Left ventricle myocardium inferior (tissue), 1 donor: ENCODE measurements around the gene ABCA9. TPM values are rescaled to one million over a fixed set of nuclear protein-coding genes. Genes with fewer than 3 reads are reported as not detected.
A peak's percentile ranks its signal among the peaks of the same experiment; 100 is the strongest.

Experiments used
- DNase-seq: peaks from one replicate; pipeline ENCODE4 v3.0.0-alpha.2; 2020
- H3K27ac ChIP-seq: fragments of 200-600 bp; replicated peaks from 2 replicates; pipeline ENCODE4 v1.8.0; 2021
- H3K27me3 ChIP-seq: fragments of 200-600 bp; 2 replicates; pipeline ENCODE4 v1.8.0; 2021; ENCODE audit warnings: low read depth
- H3K36me3 ChIP-seq: fragments of 200-600 bp; 2 replicates; pipeline ENCODE4 v1.8.0; 2021
- H3K4me1 ChIP-seq: fragments of 200-600 bp; 2 replicates; pipeline ENCODE4 v1.8.0; 2021
- H3K4me3 ChIP-seq: fragments of 200-600 bp; 2 replicates; pipeline ENCODE4 v1.8.0; 2021; ENCODE audit warnings: mild to moderate bottlenecking, moderate library complexity
- H3K9me3 ChIP-seq: fragments of 200-600 bp; replicated peaks from 2 replicates; pipeline ENCODE4 v1.8.0; 2021
- intact Hi-C: fragments of 100-400 bp; cut with micrococcal nuclease; formaldehyde crosslinking; loops from one replicate; pipeline ENCODE4 v1.11.0; 2022
- total RNA-seq: library from RNA; stranded (reverse); fragmentation: NEBNext Ultra II Directional; extraction: Animal tissue kit (Norgen Biotek cat#: 25700); gene quantifications from one replicate; pipeline ENCODE4 v1.2.1, GENCODE V29; 2021
- TF ChIP-seq, protein P1 (sequence below): fragments of 200-600 bp; IDR thresholded peaks from 2 replicates; pipeline ENCODE4 v1.8.0; 2021; ENCODE audit warnings: antibody characterized with exemption, mild to moderate bottlenecking, borderline replicate concordance
- donor health status: DM: no; HTN: yes; CAD: no; lungs with severe emphysema.

The ABCA9 gene
- total RNA-seq, 1 donor from 2014 or later: 13.0 TPM

DNA sequence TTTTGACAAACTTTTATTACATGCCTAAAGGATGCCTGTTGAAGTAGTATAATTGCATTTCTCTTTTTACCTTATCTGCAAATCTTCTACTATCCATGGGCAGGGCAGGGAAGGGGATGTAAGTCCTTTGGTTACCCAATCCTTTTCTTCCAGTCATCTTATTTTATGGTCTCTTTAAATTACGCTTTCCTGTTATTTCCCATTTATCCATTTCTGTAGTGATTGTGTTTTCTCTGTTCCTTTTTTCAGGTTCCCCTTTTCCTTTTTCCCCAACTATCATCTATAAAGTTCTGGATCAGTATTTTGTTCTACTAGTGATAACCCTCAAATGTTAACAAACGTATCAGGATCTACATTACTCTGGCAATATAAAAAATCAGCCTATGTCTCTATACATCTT lies 3.3 kb upstream of the ABCA9 start:
- H3K27me3 ChIP-seq: no peaks in the 10 kb centered on the region
- no peaks in the 10 kb centered on the region for H3K36me3 ChIP-seq
- no peaks in the 10 kb centered on the region for H3K4me1 ChIP-seq

DNA sequence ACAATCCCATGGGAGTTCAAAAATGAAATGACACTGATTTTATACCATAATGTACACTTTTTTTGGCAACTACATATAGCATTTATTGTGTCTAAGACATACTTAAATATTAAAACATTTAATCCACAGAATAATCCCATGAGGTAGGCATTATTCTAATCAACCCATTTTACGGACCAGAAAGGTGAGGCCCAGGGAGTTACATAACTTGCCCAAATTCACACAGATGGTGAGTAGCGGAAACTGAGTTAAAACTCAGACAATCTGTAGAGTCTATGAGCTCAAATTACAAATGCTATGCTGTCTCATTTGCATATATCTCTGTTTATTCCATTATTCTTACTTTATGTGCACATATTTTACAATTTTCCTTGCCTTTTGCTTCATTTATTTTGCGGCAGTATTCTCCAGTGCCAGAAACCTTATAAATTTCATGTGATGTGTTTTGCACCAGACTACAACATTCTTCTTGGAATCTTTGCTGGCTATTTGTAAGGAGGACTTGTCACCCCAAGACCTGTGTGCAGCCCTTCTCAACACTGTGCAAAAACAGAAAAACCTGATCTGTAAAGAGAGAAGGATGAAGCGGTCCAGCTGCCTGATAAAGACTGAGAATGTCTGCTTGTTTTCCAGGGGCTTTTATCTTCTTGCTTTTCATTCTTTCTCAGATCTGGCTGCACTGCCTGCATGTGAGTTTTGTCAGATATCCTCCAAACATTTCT lies 2.3 kb upstream of the ABCA9 start:
- no peak for DNase-seq
- H3K27ac ChIP-seq: peak overlapping the region; percentile 83

More for the DNA sequence above, 3.3 kb upstream of the ABCA9 start:
- H3K27ac ChIP-seq: peak overlapping the region; percentile 83
- no peak overlapping the region for H3K4me3 ChIP-seq
- intact Hi-C loops: no loop called here
- DNase-seq: no peak
- TF ChIP-seq, protein P1, sequence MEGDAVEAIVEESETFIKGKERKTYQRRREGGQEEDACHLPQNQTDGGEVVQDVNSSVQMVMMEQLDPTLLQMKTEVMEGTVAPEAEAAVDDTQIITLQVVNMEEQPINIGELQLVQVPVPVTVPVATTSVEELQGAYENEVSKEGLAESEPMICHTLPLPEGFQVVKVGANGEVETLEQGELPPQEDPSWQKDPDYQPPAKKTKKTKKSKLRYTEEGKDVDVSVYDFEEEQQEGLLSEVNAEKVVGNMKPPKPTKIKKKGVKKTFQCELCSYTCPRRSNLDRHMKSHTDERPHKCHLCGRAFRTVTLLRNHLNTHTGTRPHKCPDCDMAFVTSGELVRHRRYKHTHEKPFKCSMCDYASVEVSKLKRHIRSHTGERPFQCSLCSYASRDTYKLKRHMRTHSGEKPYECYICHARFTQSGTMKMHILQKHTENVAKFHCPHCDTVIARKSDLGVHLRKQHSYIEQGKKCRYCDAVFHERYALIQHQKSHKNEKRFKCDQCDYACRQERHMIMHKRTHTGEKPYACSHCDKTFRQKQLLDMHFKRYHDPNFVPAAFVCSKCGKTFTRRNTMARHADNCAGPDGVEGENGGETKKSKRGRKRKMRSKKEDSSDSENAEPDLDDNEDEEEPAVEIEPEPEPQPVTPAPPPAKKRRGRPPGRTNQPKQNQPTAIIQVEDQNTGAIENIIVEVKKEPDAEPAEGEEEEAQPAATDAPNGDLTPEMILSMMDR: no peak
- no peaks in the 10 kb centered on the region for H3K9me3 ChIP-seq

DNA sequence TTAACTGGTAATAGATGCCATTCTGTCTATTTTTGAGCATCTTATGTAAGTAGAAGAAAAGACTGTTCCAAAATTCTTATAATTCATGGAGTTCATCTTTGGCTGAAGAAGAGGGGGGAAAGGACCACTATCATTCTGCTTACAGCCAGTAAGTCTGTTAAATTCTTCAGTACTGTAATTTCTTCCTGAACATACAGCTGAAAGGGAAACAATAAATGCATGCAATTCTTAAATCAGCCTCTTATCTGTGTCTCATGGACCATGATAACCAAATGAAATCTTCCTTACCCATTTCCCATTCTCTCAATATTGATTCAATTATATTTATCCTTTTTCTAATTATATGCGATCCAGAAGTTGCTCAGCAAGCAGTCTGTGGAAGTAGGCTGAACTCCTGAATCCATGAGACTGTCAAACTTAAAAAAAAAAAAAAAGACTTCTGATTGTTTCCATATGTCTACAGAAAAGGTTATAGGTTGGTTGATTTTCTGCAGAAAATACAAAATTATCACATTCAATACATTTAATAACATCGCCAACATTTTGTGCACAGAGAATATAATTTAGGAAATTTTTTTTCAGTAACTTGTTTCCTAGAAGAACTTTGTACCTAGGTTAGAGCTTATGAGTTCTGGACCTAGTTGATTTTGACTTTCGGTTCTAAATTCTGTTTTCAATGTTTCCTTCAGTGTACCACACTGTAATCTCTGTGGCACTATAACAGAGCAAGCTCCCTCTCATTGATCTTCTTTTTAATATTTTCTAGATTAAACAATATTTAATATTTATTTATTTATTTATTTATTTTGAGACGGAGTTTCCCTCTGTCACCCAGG lies 1.2 kb upstream of the ABCA9 start:
- DNase-seq: no peak
- intact Hi-C loops: no loop called here
- Histone ChIP-seq H3K4me1 (no peaks in the 10 kb centered on the region), H3K36me3 (peaks cover 8% of the 10 kb centered on the region), H3K27me3 (no peaks in the 10 kb centered on the region), H3K9me3 (peaks cover 4% of the 10 kb centered on the region), H3K27ac (peak overlapping the region; percentile 83), H3K4me3 (no peak overlapping the region)
- TF ChIP-seq, protein P1: no peak

More for the DNA sequence above, 2.3 kb upstream of the ABCA9 start:
- intact Hi-C loops: no loop called here
- Histone ChIP-seq H3K4me3 (no peak overlapping the region), H3K4me1 (no peaks in the 10 kb centered on the region), H3K36me3 (no peaks in the 10 kb centered on the region), H3K9me3 (no peaks in the 10 kb centered on the region), H3K27me3 (no peaks in the 10 kb centered on the region)
- TF ChIP-seq, protein P1: no peak

DNA sequence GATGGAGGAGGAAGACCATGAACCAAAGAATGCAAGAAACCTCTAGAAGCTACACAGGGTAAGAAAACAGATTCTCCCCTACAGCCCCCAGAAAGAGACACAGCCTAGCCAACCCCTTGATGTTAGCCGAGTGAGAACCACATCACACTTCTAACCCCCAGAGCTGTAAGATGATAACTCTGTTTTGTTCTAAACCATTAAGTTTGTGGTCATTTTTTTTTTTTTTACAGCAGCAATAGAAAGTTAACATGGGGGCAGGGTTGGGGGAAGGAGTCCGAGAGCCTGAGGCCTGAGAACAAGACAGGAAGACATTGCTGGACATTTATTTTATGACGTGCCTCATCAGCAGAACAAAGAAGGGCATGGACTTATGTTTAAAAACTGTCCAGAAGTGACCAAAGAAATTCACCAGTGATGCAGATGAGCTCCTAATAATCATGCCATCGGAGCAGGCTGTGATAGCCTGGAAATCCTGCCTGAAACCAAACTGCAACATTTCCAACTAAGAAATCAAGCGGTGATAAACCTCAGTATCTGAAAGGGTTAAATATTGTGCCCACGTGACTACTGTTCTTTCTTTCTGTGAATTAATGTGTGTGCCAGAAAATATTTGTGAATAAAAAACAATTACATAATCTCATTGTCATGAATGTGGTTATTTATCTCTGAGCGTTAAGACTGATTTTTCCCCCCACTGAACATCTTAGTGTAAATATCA lies 1.1 kb downstream of the ABCA9 start:
- peaks cover 13% of the 10 kb centered on the region for H3K36me3 ChIP-seq
- H3K4me3 ChIP-seq: peak overlapping the region; percentile 54
- peak overlapping the region; percentile 83 for H3K27ac ChIP-seq
- TF ChIP-seq, protein P1: no peak
- no peaks in the 10 kb centered on the region for H3K4me1 ChIP-seq
- intact Hi-C loops: no loop called here
- H3K27me3 ChIP-seq: no peaks in the 10 kb centered on the region
- H3K9me3 ChIP-seq: peaks cover 24% of the 10 kb centered on the region
- DNase-seq: no peak

DNA sequence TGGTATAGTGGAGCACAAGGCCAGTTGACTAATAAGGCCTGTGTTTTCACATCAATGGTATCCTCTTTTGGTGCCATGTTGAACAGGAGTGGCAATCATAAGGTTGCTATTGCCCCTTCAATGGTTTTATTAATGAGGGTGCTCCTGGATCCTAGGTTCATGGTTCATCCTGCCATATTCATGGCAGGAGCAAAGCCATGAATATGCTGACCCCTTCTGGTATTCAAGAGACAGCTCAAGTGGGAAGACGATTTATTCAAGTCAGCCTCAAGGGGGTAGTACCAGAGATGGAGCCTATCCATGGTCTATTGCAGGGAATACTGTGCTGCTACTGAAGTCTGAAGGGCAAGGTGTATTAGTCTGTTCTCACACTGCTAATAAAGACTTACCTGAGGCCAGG lies 2.6 kb downstream of the ABCA9 start:
- TF ChIP-seq, protein P1: no peak
- intact Hi-C loops: no loop called here
- H3K27me3 ChIP-seq: no peaks in the 10 kb centered on the region
- H3K36me3 ChIP-seq: peaks cover 13% of the 10 kb centered on the region
- H3K4me1 ChIP-seq: no peaks in the 10 kb centered on the region
- no peak for DNase-seq
- H3K9me3 ChIP-seq: peaks cover 28% of the 10 kb centered on the region
- H3K27ac ChIP-seq: peak overlapping the region; percentile 83
- peak overlapping the region; percentile 54 for H3K4me3 ChIP-seq
